GM18498 (cell line): ENCODE data around the gene TAF8.

Experiments used
- ATAC-seq: cut with Tn5 transposase; IDR thresholded peaks from one replicate; pipeline ENCODE4 v1.9.1; 2021; ENCODE audit warnings: mild to moderate bottlenecking, moderate library complexity; ENCODE audit not compliant: unreplicated experiment

TAF8 gene

DNA sequence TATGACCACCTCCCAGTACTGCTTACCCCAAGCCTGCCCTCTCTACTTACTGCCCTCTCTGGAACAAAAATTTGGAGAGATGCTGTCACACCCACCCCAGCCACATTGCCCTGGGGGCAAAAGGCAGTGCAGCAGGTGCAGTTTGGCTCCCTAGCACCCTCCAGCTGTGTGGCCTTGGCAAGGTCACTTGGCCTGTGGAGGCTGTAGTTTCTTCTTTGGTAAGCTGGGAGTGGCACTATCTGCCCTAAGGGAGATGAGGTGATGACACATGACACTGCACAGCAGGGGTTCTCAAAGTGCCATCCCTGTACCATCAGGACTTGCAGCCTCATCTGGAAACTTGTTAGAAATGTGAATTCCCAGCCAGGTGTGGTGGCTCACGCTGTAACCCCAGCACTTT lies 44.8 kb downstream of the TAF8 start:
- no peak for ATAC-seq

DNA sequence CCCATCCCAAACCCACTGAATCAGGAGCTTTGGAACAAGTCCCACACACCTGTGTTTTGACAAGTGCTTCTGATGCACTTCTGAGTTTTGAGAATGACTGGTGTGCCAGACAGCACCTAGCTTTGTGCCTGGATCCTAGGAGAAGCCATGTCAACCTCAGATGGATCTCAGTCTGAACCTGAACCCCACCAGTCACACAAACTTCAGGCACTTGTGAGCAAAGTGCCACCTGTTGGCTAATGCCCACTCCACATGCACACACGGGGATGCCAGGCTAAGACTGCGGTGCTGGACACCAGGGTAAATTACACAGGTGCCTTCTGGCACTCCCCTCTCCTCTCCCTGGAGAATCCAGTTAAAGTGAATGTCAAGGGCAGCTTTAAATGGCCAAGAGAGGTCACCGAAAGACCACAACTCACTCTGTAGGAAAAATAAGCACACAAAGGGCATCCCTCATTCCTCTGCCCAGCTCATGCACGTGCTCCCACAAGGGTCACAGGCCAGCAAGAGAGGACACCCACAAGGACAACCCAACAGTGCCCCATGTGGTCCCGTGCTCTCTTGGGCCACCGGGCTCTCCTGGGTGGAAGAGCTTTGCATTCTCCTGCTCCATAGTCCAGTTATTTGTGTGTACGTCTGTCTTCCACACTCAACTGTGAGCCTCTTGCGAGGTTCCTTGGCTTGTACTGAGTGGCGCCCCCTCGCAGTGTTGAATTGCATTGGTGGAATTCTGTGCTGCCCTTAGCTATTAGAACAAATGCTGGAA lies 45.6 kb downstream of the TAF8 start:
- no peak for ATAC-seq

DNA sequence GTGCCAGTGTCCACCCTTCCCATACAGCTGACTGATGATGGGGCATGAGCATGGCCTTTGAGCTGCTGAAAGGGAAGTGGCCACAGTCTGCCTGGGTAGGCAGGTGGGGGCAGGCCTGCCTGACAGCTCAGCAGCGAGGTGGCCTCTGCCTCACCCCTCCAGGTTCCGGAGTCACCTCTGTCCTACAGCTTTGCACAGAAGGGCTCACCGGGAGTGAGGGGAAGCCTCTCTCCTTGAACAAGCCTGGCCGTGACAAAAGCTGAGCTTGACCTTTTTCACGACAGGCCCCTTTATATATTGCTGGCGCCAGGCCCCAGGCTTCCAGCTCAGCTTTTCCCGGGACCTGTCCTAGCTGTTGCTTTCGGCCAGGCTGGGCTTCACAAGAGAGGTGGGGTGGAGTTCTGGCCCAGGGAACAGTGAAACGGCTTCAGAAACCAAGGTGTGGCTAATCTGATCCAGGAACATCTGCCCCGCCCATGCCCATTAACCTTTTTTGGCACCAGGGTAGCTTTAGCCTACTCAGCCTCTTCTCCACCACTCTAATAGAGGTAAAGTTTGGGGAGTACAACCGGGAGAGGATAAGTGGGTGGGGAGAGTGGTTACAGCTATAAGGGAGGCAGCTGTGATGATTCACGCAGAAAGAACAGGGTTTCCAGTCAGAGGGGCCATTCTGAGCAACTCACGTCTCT lies 49.2 kb downstream of the TAF8 start:
- ATAC-seq, result no peak

GRCh38 chr6:42100029-42100901 lies 49.9 kb downstream of the TAF8 start:
- no peak for ATAC-seq

- no peak for ATAC-seq
Measured at GRCh38 chr6:42101186-42101657, 50.9 kb downstream of the TAF8 start.

GRCh38 chr6:42103216-42103615 lies 52.9 kb downstream of the TAF8 start:
- no peak for ATAC-seq

DNA sequence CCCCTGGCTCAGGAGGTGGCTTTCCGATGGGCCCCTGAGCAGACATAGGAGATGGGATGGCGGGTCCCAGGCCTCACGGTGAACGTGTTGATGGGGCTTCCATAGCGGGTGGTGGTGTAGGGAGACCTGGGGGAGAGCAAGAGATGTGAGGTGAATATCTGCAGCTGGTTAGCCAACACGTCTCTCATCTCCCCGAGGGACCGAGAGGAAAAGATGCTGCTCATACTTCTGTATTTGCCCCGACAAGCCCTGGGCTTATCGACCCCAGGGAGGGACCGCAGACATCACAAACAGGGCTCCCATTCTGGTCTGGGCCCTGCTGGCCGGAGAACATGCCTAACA lies 53.4 kb downstream of the TAF8 start:
- peak; percentile 6 for ATAC-seq

DNA sequence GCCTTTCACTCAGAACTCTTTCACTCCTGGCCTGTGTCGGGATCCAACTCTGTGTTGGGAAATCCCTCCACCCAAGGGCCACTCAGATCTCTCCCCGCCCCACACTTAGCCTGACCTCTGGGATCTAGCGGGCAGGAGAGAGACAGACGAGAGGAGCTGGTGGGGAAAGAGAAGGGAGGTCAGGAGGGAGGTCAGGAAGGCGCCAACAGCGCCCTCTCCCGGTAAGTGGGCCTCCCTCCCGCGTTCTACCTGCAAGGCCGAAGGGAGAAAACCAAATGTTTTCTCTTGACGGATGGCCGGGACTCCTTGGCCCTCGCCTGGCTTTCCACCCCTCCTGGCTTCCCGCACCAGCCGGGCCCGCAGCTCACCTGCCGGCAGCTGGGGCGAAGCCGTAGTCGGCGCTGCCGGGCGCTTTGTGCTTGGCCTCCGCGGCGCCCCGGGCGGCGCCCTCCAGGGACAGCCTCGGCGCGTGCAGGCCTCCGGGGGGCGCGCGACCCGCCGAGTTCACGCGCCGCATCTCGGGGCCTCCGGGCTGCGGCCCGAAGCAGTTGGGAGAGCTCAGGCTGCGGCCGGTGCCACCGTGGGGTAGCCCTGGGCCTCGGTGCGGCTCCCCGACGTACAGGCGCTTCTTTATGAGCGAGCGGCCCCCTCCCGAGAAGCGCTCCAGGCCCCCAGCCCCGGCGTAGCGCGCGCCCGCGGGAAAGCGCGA lies 53.9 kb downstream of the TAF8 start:
- peak; percentile 56 for ATAC-seq

GRCh38 chr6:42104804-42105125 lies 54.4 kb downstream of the TAF8 start:
- ATAC-seq, result peak; percentile 24

- no peak for ATAC-seq
Measured at GRCh38 chr6:42105156-42105648, 54.9 kb downstream of the TAF8 start.

- ATAC-seq, result no peak
Measured at GRCh38 chr6:42105709-42106108, 55.4 kb downstream of the TAF8 start.

- no peak for ATAC-seq
Measured at GRCh38 chr6:42106112-42107023, 56.0 kb downstream of the TAF8 start.

DNA sequence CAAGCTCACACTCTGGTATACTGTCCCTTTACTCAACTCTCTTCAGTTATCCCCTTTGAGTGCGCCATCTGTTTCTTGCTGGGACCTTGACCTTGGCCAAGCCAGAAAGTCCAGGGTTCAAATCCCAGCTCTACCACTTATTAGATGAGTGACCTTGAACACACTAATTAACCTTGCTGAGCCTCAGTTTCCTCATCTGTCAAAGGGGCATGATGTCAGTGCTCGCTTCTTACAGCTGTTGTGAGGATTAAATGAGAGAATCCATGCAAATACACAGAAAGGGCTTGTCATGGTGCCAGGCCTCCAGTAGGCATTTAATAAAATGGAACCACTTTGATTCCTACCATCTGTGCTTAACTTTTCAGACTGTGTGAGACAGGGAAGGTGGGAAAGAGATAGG lies 57.7 kb downstream of the TAF8 start:
- ATAC-seq, result no peak

GRCh38 chr6:42110683-42111082 lies 60.4 kb downstream of the TAF8 start:
- no peak for ATAC-seq

DNA sequence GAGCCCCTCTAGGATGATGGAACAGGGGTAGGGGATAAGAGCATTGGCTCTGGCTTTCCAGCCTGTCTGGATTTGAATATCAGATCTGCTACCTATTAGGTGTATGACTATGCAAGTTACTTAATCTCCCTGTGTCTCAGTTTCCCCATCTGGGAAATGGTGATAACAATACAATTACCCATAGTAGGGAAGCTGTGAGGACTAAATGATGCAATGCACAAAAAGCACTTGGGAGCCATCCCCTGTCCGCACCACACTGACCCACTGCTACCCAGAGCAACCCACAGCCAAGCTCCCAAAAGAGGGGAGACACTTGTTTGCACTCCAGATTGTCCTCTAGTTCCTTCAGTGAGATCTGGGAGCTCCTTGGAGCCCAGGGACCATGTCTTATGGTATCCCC lies 62.0 kb downstream of the TAF8 start:
- no peak for ATAC-seq

DNA sequence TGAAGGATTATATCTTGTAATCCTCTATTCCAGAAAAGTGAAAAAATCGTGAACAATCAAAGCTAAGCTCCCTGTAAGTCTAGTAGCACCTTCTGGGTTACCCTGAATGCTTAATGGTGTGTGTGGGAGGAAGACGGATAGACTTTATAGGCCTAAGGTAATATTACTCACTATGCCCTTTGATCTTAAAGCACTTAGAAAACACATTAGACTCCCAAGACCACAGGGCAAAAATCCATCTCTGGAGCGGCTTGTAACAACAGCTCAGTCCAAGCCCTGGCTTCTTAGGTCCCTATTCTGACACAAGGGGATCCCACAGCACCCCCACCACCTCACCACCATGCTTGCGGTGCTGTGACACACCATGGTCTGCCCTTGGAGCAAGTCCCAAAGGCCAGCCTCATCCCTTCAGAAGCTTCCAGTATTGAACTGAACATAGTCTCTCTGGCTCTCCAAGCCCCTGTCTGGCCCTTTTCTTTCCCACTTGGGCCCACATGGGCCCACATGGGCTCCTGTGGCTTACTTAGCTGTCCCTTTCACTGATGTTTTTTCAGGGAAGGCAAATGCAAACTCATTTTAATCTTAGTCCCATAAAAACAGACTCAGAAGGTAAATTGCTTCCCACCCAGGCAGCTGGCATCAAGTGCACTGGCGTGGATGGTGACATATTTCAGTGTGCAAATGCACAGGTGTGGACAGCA lies 63.8 kb downstream of the TAF8 start:
- ATAC-seq, result no peak

- no peak for ATAC-seq
Measured at GRCh38 chr6:42117843-42118161, 67.5 kb downstream of the TAF8 start.

GRCh38 chr6:42118162-42119001 lies 68.1 kb downstream of the TAF8 start:
- ATAC-seq, result no peak
